Stimulated activated CD8-positive, alpha-beta memory T cell treated with anti-CD3 and anti-CD28 coated beads, Interleukin-7, amount 100 ng/mL, for 24 hours (primary cell): ENCODE measurements around the gene PDP2.

Experiments
- DNase-seq: peaks from one replicate; pipeline ENCODE4 v3.0.0-alpha.2; 2020; ENCODE audit warnings: low read depth

PDP2 gene, protein sequence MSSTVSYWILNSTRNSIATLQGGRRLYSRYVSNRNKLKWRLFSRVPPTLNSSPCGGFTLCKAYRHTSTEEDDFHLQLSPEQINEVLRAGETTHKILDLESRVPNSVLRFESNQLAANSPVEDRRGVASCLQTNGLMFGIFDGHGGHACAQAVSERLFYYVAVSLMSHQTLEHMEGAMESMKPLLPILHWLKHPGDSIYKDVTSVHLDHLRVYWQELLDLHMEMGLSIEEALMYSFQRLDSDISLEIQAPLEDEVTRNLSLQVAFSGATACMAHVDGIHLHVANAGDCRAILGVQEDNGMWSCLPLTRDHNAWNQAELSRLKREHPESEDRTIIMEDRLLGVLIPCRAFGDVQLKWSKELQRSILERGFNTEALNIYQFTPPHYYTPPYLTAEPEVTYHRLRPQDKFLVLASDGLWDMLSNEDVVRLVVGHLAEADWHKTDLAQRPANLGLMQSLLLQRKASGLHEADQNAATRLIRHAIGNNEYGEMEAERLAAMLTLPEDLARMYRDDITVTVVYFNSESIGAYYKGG

GRCh38 chr16:66880288-66881013 is at the start of gene PDP2:
PDP2 (plus strand) TSS chr16:66880515; CDS start chr16:66884285, 3,770 bp downstream.
- DNase-seq: peak; percentile 81

- no peak for DNase-seq
Observed at GRCh38 chr16:66832190-66832589, 48.1 kb upstream of the PDP2 start.

GRCh38 chr16:66832661-66833305 is 47.5 kb upstream of the PDP2 start:
- DNase-seq: no peak

- DNase-seq: no peak
Observed at GRCh38 chr16:66834746-66835145, 45.6 kb upstream of the PDP2 start.

GRCh38 chr16:66840883-66841282 is 39.4 kb upstream of the PDP2 start:
- no peak for DNase-seq

DNA sequence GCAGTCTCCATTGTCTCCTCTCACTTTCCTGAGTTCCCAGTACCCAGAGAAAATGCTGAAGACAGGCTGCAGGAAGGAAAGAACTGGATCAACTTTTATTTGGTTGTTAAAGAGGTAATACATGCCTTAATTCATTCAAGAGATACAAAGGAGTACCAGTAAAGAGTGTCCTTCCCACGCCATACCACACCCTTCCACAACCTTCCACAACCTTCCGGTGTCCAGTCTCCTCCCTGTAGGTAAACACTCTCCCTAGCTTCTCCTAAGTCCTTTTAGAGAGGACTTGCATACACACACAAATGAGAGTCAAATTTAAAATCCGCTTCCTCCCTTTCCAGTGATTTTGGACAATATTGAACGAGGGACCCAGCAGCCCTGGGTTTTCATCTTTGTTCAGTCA is 38.9 kb upstream of the PDP2 start:
- DNase-seq: no peak

GRCh38 chr16:66842765-66843164 is 37.5 kb upstream of the PDP2 start:
- no peak for DNase-seq

- no peak for DNase-seq
Observed at GRCh38 chr16:66843191-66843590, 37.1 kb upstream of the PDP2 start.

DNA sequence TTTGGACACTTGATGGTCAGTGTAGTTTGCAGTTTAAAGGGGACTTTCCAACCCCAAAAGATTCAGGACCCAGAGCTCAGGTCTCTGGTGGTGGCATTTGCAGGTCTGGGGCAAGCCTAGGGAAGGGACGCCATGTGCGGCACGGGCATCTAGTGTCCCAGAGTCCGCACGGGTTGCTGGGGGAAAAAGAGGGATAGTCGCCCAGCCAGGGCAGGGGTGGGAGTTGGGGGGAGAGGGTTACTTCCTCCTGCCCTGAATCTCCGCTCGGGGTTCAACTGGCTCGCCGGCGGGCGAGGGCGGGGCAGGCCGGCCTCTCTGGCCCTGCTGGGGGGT is 36.3 kb upstream of the PDP2 start:
- no peak for DNase-seq

- no peak for DNase-seq
Observed at GRCh38 chr16:66844342-66845079, 35.8 kb upstream of the PDP2 start, which contains the start of gene CA7. CA7 (plus strand) TSS chr16:66844414; CDS start chr16:66844488, 74 bp downstream.

- no peak for DNase-seq
Observed at GRCh38 chr16:66845080-66845410, 35.3 kb upstream of the PDP2 start.

DNA sequence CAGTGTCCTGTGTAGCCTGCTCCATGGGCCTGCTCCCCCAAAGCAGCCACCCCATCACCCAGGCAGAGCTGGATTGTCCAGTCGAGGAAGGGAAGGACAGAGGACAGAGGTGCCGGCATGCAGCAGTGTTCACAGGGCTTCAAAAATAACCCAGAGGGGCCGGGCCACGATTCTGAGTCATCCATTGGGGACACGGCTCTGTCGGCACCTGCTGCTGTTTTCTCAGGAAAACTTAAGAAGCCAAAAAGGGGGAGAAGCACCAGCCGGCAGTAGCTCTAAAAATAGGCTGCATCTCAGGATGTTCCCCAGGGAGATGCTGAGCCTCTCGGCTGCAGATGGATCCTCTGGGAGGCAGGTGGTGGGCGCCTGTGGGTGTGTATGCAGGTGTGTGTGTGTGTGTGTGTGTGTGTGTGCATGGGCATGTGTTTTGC is 34.5 kb upstream of the PDP2 start:
- no peak for DNase-seq

DNA sequence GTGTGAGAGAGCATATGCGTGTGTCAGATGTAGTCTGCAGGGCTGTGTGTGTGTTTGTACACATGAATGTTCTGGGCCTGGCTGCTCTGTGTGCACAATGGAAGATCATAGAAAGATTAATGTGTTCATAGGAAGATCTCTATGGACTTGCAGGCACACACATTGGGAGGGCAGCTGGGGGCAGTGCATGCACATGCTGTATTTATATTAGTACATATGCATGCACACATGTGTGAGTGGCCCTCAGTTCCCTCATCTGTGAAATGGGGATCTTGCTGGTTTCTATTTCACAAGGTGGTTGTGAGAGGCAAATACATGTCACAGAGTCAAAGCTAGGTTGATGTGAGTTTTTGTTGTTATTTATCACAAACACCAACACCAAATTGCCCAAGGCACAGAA is 34.0 kb upstream of the PDP2 start:
- DNase-seq: no peak

DNA sequence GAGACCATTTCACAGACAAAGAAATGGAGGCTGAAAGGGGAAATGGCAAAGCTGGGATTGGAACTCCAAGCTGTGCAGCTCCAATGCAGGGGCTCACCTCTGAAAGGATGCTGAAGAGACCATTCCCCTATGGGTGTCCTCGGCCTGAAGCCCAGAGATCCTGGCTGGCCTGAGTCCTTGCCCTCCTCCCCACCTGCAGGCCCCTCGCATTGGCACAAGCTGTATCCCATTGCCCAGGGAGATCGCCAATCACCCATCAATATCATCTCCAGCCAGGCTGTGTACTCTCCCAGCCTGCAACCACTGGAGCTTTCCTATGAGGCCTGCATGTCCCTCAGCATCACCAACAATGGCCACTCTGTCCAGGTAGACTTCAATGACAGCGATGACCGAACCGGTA is 33.5 kb upstream of the PDP2 start:
- no peak for DNase-seq

GRCh38 chr16:66847533-66848067 is 32.7 kb upstream of the PDP2 start:
- no peak for DNase-seq

DNA sequence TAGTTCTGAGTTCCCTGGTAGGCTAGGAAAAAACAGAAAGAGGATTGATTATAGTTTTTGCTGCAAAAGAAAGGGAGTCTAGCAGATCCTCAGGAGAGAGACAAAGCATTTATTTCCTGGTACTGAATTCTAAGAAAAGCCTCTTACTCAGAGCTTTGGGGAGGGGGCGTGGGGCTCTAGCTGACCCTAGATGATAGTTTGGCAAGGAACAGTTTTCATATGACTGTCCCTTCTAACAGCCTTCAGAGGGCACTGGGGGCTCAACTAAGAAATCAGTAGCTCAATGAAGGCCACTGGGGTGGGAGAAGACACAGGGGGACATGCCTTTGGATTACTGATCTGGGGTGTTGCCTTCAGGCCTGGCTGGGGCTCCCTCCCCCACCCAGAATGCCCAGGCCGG is 32.1 kb upstream of the PDP2 start:
- DNase-seq: no peak

GRCh38 chr16:66849021-66849420 is 31.3 kb upstream of the PDP2 start:
- no peak for DNase-seq

- no peak for DNase-seq
Observed at GRCh38 chr16:66849549-66849948, 30.8 kb upstream of the PDP2 start.

DNA sequence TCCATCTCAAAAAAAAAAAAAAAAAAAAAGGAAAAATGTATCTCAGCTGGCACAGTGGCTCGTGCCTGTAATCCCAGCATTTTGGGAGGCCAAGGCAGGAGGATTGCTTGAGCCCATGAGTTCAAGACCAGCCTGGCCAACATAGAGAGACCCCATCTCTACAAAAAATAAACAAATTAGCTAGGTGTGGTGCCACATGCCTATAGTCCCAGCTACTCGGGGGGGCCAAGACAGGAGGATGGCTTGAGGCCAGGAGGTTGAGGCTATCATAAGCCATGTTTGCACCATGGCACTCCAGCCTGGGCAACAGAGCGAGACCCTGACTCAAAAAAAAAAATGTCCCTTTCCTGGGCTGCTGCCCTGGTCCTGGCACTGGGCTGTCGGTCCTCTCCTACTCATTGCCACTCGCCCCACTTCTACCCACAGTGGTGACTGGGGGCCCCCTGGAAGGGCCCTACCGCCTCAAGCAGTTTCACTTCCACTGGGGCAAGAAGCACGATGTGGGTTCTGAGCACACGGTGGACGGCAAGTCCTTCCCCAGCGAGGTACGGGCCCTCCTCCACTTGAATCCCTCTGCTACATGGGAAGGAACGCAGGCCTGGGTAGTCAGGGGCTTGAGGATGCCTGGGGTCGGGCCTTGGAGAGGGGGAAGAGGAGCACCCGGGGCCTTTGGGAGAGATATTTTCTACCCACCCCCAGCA is 30.1 kb upstream of the PDP2 start:
- no peak for DNase-seq

DNA sequence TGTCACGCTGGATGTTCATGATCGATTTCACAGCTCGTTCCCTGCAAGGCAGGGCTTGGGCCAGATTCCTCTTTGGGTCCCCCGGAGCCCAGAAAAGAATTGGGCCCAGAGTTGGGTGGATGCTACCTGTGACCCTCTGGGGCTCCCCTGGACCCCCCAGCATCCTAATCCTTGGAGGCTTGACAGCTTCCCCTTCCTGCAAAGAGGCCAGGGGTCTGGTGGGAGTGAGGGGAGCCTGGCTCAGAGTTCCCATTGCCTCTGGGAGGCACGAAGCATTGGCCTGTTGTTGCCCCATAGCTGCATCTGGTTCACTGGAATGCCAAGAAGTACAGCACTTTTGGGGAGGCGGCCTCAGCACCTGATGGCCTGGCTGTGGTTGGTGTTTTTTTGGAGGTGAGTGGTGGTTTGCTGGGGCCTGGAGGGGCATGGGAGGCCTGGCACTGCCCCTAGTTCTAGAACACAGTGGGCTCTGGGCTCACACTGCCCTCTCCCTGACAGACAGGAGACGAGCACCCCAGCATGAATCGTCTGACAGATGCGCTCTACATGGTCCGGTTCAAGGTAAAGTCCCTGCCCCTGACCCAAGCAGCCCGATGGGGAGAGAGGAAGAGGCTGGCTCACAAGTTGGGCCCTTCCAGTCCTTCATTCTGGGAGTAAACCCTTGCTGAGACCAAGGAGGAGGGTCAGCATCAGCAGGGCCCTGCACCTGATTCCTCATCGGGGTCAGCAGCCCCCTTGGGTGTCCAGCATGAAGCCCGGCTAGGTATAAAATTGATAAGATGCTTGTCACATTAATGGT is 28.9 kb upstream of the PDP2 start:
- DNase-seq: no peak
